H1 (cell line): Measurements from ENCODE around the gene PAQR7. TPM values are rescaled to one million over a fixed set of nuclear protein-coding genes. Genes with fewer than 3 reads are reported as not detected.

ENCODE experiments used
- CTCF ChIA-PET: fragments of 300-600 bp; sonication (Branson Sonifier 250); formaldehyde crosslinking; loops from one replicate; lab custom pipeline; 2021; ENCODE audit not compliant: partially characterized antibody; lab: Charles Lee
- POLR2A ChIA-PET: fragments of 300-600 bp; sonication (Branson Sonifier 250); formaldehyde crosslinking; loops from one replicate; lab custom pipeline; 2021; ENCODE audit warnings: inconsistent platforms; ENCODE audit not compliant: partially characterized antibody; lab: Charles Lee
- DNase-seq, 2 experiments: peaks; one replicate each; pipeline versions ENCODE4 v3.0.0 to v3.0.0-alpha.2; 2010 to 2022; ENCODE audit warnings: low spot score in 2 of 2, low read depth in 1 of 2, mixed read lengths in 1 of 2
- FAIRE-seq: peaks from 2 replicates; lab custom pipeline; 2011; peaks lifted over from hg19 to GRCh38; lab: Jason Lieb, UNC
- H2AFZ ChIP-seq: 2 replicates; pipeline ENCODE4 v1.8.1; 2012; ENCODE audit warnings: low read length, inconsistent platforms
- H2AK5ac ChIP-seq: 2 replicates; pipeline ENCODE4 v1.6.1; 2013; ENCODE audit warnings: low read depth, low read length
- H2BK120ac ChIP-seq: replicated peaks from 2 replicates; pipeline ENCODE3; 2013; ENCODE audit warnings: low read depth, low read length, inconsistent platforms
- H2BK12ac ChIP-seq: 2 replicates; pipeline ENCODE4 v1.6.1; 2013; ENCODE audit warnings: low read depth, low read length
- H2BK15ac ChIP-seq: 2 replicates; pipeline ENCODE4 v1.6.1; 2013; ENCODE audit warnings: low read length
- H2BK20ac ChIP-seq: 2 replicates; pipeline ENCODE4 v1.6.1; 2013; ENCODE audit warnings: low read length
- H2BK5ac ChIP-seq: 2 replicates; pipeline ENCODE4 v1.6.1; 2013; ENCODE audit warnings: low read depth, low read length
- H3K14ac ChIP-seq: 2 replicates; pipeline ENCODE4 v1.6.1; 2013; ENCODE audit warnings: inconsistent platforms; ENCODE audit not compliant: insufficient read length
- H3K18ac ChIP-seq: 2 replicates; pipeline ENCODE4 v1.6.1; 2013; ENCODE audit warnings: low read length; ENCODE audit errors: extremely low read depth
- H3K23ac ChIP-seq: 2 replicates; pipeline ENCODE4 v1.6.1; 2013; ENCODE audit warnings: inconsistent platforms; ENCODE audit not compliant: insufficient read length
- H3K23me2 ChIP-seq: 2 replicates; pipeline ENCODE4 v1.6.1; 2013; ENCODE audit warnings: low read depth, low read length
- H3K27ac ChIP-seq: 2 replicates; pipeline ENCODE4 v1.6.1; 2011; ENCODE audit warnings: low read depth, low read length, inconsistent platforms
- H3K27me3 ChIP-seq, 4 experiments: replicated peaks in 1 of 4; 1 replicate in 1 of 4; 2 replicates in 3 of 4; pipeline versions ENCODE4 v1.6.1 to v1.8.1; 2011 to 2013; ENCODE audit warnings: low read length in 3 of 4, mild to moderate bottlenecking in 3 of 4, inconsistent platforms in 2 of 4, mixed read lengths in 2 of 4, moderate library complexity in 1 of 4; ENCODE audit not compliant: control insufficient read depth in 3 of 4, insufficient read depth in 3 of 4; ENCODE audit errors: extremely low read depth in 1 of 4
- H3K36me3 ChIP-seq, 4 experiments: 2 replicates each; pipeline versions ENCODE4 v1.6.1 to v1.8.1; 2011 to 2013; ENCODE audit warnings: mild to moderate bottlenecking in 4 of 4, low read length in 3 of 4, moderate library complexity in 2 of 4, control low read depth in 1 of 4, inconsistent platforms in 1 of 4; ENCODE audit not compliant: insufficient read depth in 4 of 4, control insufficient read depth in 2 of 4
- H3K4ac ChIP-seq: replicated peaks from 2 replicates; pipeline ENCODE3; 2013; ENCODE audit warnings: low read length, low read depth, mixed read lengths, inconsistent platforms; ENCODE audit not compliant: insufficient read length
- H3K4me1 ChIP-seq, 4 experiments: replicated peaks in 1 of 4; 1 replicate in 1 of 4; 2 replicates in 3 of 4; pipeline versions ENCODE4 v1.6.1 to v1.8.1; 2011 to 2013; ENCODE audit warnings: low read length in 3 of 4, inconsistent platforms in 2 of 4, mixed read lengths in 1 of 4; ENCODE audit not compliant: insufficient read depth in 4 of 4, control insufficient read depth in 3 of 4
- H3K4me2 ChIP-seq, 2 experiments: 2 replicates each; pipeline versions ENCODE4 v1.6.1 to v1.8.1; 2011 to 2013; ENCODE audit warnings: low read depth in 2 of 2, low read length in 2 of 2, control low read depth in 1 of 2, inconsistent platforms in 1 of 2, mild to moderate bottlenecking in 1 of 2; ENCODE audit not compliant: insufficient read depth in 1 of 2
- H3K4me3 ChIP-seq, 4 experiments: fragments of 200-600, 300-600 bp in 1 of 4; sonication (generic), shearing (Covaris generic), sonication (Bioruptor Twin) in 1 of 4; 2 replicates each; pipeline versions ENCODE4 v1.5.1 to v1.8.1; 2011 to 2016; ENCODE audit warnings: low read length in 4 of 4, low read depth in 3 of 4, control low read depth in 2 of 4, inconsistent platforms in 2 of 4, mild to moderate bottlenecking in 2 of 4, mixed read lengths in 1 of 4, moderate library complexity in 1 of 4; ENCODE audit not compliant: insufficient read depth in 2 of 4; ENCODE audit errors: extremely low read depth in 1 of 4
- H3K56ac ChIP-seq: replicated peaks from 2 replicates; pipeline ENCODE3; 2013; ENCODE audit warnings: low read depth, mild to moderate bottlenecking, mixed read lengths, low read length, inconsistent platforms; ENCODE audit not compliant: insufficient read length
- H3K79me1 ChIP-seq: 2 replicates; pipeline ENCODE4 v1.6.1; 2013; ENCODE audit warnings: low read depth, low read length, control low read depth
- H3K79me2 ChIP-seq, 2 experiments: 2 replicates each; pipeline versions ENCODE4 v1.6.1 to v1.8.1; 2012 to 2013; ENCODE audit warnings: low read length in 2 of 2, mild to moderate bottlenecking in 2 of 2, inconsistent platforms in 1 of 2; ENCODE audit not compliant: insufficient read depth in 2 of 2, control insufficient read depth in 1 of 2
- H3K9ac ChIP-seq, 4 experiments: replicated peaks in 1 of 4; 1 replicate in 1 of 4; 2 replicates in 3 of 4; pipeline versions ENCODE4 v1.6.1 to v1.8.1; 2011 to 2013; ENCODE audit warnings: low read depth in 3 of 4, low read length in 3 of 4, control low read depth in 2 of 4, mild to moderate bottlenecking in 2 of 4, moderate library complexity in 2 of 4, inconsistent platforms in 1 of 4; ENCODE audit errors: extremely low read depth in 1 of 4
- H3K9me3 ChIP-seq, 2 experiments: 2 replicates each; pipeline versions ENCODE4 v1.6.1 to v1.8.1; 2012 to 2013; ENCODE audit warnings: mild to moderate bottlenecking in 2 of 2, moderate library complexity in 2 of 2, control low read depth in 1 of 2, inconsistent platforms in 1 of 2, low read depth in 1 of 2, low read length in 1 of 2, mixed read lengths in 1 of 2; ENCODE audit not compliant: insufficient read depth in 2 of 2
- H4K20me1 ChIP-seq, 2 experiments: replicated peaks in 1 of 2; 2 replicates each; pipeline versions ENCODE3 to v1.8.1; 2011 to 2013; ENCODE audit warnings: inconsistent platforms in 2 of 2, low read length in 2 of 2, mild to moderate bottlenecking in 1 of 2; ENCODE audit not compliant: insufficient read depth in 2 of 2, control insufficient read depth in 1 of 2
- H4K5ac ChIP-seq: 2 replicates; pipeline ENCODE4 v1.6.1; 2013; ENCODE audit warnings: low read length, low read depth, mixed read lengths, inconsistent platforms; ENCODE audit not compliant: insufficient read length
- H4K8ac ChIP-seq: 2 replicates; pipeline ENCODE4 v1.8.0; 2013; ENCODE audit warnings: mild to moderate bottlenecking, moderate library complexity, low read length, inconsistent platforms; ENCODE audit not compliant: insufficient read depth; ENCODE audit errors: extremely low read depth
- H4K91ac ChIP-seq: replicated peaks from 2 replicates; pipeline ENCODE3; 2013; ENCODE audit warnings: low read length, mixed read lengths, inconsistent platforms; ENCODE audit not compliant: insufficient read length
- ATF2 ChIP-seq: IDR thresholded peaks from 2 replicates; pipeline ENCODE4 v1.6.1; 2012; ENCODE audit warnings: low read length, inconsistent platforms
- ATF3 ChIP-seq: IDR thresholded peaks from 2 replicates; pipeline ENCODE4 v1.6.1; 2011; ENCODE audit warnings: low read depth, mild to moderate bottlenecking, low read length; ENCODE audit not compliant: insufficient read depth
- BCL11A ChIP-seq, 2 experiments: IDR thresholded peaks; one replicate each; pipeline ENCODE4 v1.6.1; 2011; ENCODE audit warnings: low read depth in 2 of 2, low read length in 2 of 2, mild to moderate bottlenecking in 2 of 2
- CBX5 ChIP-seq: fragments of 300-800, 300-1000 bp; sonication (generic); IDR thresholded peaks from 2 replicates; pipeline ENCODE4 v1.7.1; 2016; ENCODE audit warnings: antibody characterized with exemption, low read length, low read depth
- CHD2 ChIP-seq: IDR thresholded peaks from 2 replicates; pipeline ENCODE4 v1.6.1; 2012; ENCODE audit warnings: low read length, improper control_type of control experiment
- CTBP2 ChIP-seq: IDR thresholded peaks from 2 replicates; pipeline ENCODE4 v1.7.0; 2011; ENCODE audit warnings: borderline replicate concordance, mild to moderate bottlenecking, moderate library complexity, mixed read lengths, low read length; ENCODE audit not compliant: insufficient read depth, insufficient read length
- RBBP5 ChIP-seq: IDR thresholded peaks from 2 replicates; pipeline ENCODE4 v1.7.1; 2012; ENCODE audit warnings: low read depth, mild to moderate bottlenecking, inconsistent platforms, low read length, moderate library complexity, borderline replicate concordance
- RXRA ChIP-seq: IDR thresholded peaks from 2 replicates; pipeline ENCODE4 v1.6.1; 2011; ENCODE audit warnings: low read depth, mild to moderate bottlenecking, low read length, moderate library complexity; ENCODE audit not compliant: insufficient read depth
- SP4 ChIP-seq: IDR thresholded peaks from 2 replicates; pipeline ENCODE4 v1.6.1; 2012; ENCODE audit warnings: low read length, inconsistent platforms
- WGBS, 2 experiments: shearing (Covaris generic) in 1 of 2; methylation state at CpG; one replicate each; pipeline versions ENCODE4 v1.1.6 to v1.1.7; 2013 to 2015; ENCODE audit warnings: low lambda C conversion rate in 2 of 2, mixed read lengths in 2 of 2, inconsistent platforms in 1 of 2, low coverage in 1 of 2, missing lambda C conversion rate in 1 of 2; ENCODE audit not compliant: insufficient replicate concordance in 2 of 2, insufficient coverage in 1 of 2, insufficient read length in 1 of 2; ENCODE audit errors: extremely low coverage in 1 of 2, missing lambda C conversion rate in 1 of 2; 5-methylcytosine and 5-hydroxymethylcytosine counted together
- polyA plus RNA-seq, 7 experiments: library from polyadenylated mRNA; depleted of rRNA in 3 of 7; stranded (reverse) in 5 of 7; unstranded in 2 of 7; fragments of >200 nt in 5 of 7; fragments of 200-250 nt in 2 of 7; gene quantifications; 1 replicate in 5 of 7; 2 replicates in 1 of 7; 4 replicates in 1 of 7; pipeline versions ENCODE4 v1.2.1 to v1.2.3, GENCODE V29; 2011 to 2013; ENCODE audit warnings: missing spikeins in 2 of 7, mixed read lengths in 2 of 7
- total RNA-seq: library from RNA; stranded (reverse); fragmentation: NEBNext Ultra II Directional; extraction: Animal tissue kit (Norgen Biotek cat#: 25700); gene quantifications from 2 replicates; pipeline ENCODE4 v1.2.1, GENCODE V29; 2021

Gene PAQR7
- total and polyA plus RNA-seq, 2 of the 8 experiments (the other 6 are each of a cell fraction or from before 2014, with no cell fraction given): 7.3 to 7.4 TPM

- peaks cover 0 to 2% of the 10 kb centered on the region in 2 experiments for H4K20me1 ChIP-seq
- no peak overlapping the region for H2BK15ac ChIP-seq
- no peak overlapping the region for H3K18ac ChIP-seq
- H3K4ac ChIP-seq: no peak overlapping the region
- no peak overlapping the region for H4K91ac ChIP-seq
- no peak overlapping the region for H2BK12ac ChIP-seq
- no peak overlapping the region for H4K8ac ChIP-seq
- peaks cover 8% of the 10 kb centered on the region; the same call in 1 of the 2 replicates for H3K23me2 ChIP-seq
- no peak overlapping the region for H3K9ac ChIP-seq
- no peak overlapping the region for H3K56ac ChIP-seq
- H3K27ac ChIP-seq: no peak overlapping the region
- H3K9me3 ChIP-seq: no peaks in the 10 kb centered on the region
- DNase-seq (no peak), FAIRE-seq (no peak)
- no peaks in the 10 kb centered on the region for H3K79me1 ChIP-seq
- H4K5ac ChIP-seq: no peak overlapping the region
- TF ChIP-seq ATF3 (no peak), RBBP5 (no peak), SP4 (no peak), BCL11A (IDR thresholded peaks at IDR 0.05; ENCODE audit: low read depth in 2 of 2, low read length in 2 of 2) (no peak), ATF2 (no peak), RXRA (no peak), CBX5 (no peak), CTBP2 (no peak), CHD2 (no peak)
- H2AFZ ChIP-seq: 0 out of 2 replicates have a peak overlapping the region, but pooled peaks have one; percentile 6
- no peaks in the 10 kb centered on the region for H3K27me3 ChIP-seq
- H2BK5ac ChIP-seq: no peak overlapping the region
- H2BK20ac ChIP-seq: no peak overlapping the region
- no peak overlapping the region for H3K14ac ChIP-seq
- ChIA-PET POLR2A (interaction anchor here (1.0 to 6.4 kb wide), 5 partner anchors 8 to 89 kb away, joined by 3 to 51 read pairs (median 6); partner anchors contain the start of gene PAFAH2), CTCF (interaction anchor here (0.8 to 16.4 kb wide), 5 partner anchors 9 to 87 kb away, joined by 3 to 330 read pairs (median 4); partner anchors contain the start of gene PAFAH2)
- H3K36me3 ChIP-seq: no peaks in the 10 kb centered on the region; a peak in 2 of 8 replicates
- no peak overlapping the region for H2AK5ac ChIP-seq
- peaks cover 5 to 9% (median 6%) of the 10 kb centered on the region in 4 experiments; a peak in 6 of 7 replicates for H3K4me1 ChIP-seq
- H3K4me3 ChIP-seq: no peak overlapping the region
- H3K23ac ChIP-seq: no peak overlapping the region
- 86% methylated on average over 10 of the region's 10 CpGs; no CpG with 5 or more reads in 1 of the 2 experiments for WGBS, 2 experiments
- no peak overlapping the region for H2BK120ac ChIP-seq
- H3K4me2 ChIP-seq: no peak overlapping the region
- peaks cover 12 to 13% of the 10 kb centered on the region in 2 experiments for H3K79me2 ChIP-seq
Observed at GRCh38 chr1:25909040-25909439, 33.5 kb upstream of the PAQR7 start.
